Panc1 (cell line): ENCODE measurements around the gene NR5A1. TPM values are rescaled to one million over a fixed set of nuclear protein-coding genes. Genes with fewer than 3 reads are reported as not detected.
A peak's percentile ranks its signal among the peaks of the same experiment; 100 is the strongest.

Experiments used
- ATAC-seq: fragments of 200-7000 bp; cut with Tn5 transposase; 2 replicates; pipeline ENCODE4 v1.9.1; 2020; ENCODE audit warnings: mild to moderate bottlenecking, moderate library complexity
- BruUV-seq: library from RNA; stranded (reverse); fragments of 400-500 nt; replicated peaks from 2 replicates; lab custom pipeline; 2021; lab: Mats Ljungman, UMichigan
- CTCF ChIA-PET: fragments of 300-600 bp; sonication (Branson Sonifier 250); formaldehyde crosslinking; loops from one replicate; lab custom pipeline; 2022; ENCODE audit warnings: antibody characterized with exemption; lab: Charles Lee
- POLR2A ChIA-PET: fragments of 300-600 bp; sonication (Branson Sonifier 250); formaldehyde crosslinking; loops from one replicate; lab custom pipeline; 2022; ENCODE audit warnings: antibody characterized with exemption; lab: Charles Lee
- DNase-seq: peaks from one replicate; pipeline ENCODE4 v3.0.0-alpha.2; 2010; ENCODE audit warnings: low read depth, low spot score
- H3K27ac ChIP-seq: 2 replicates; pipeline ENCODE4 v1.5.1; 2011; ENCODE audit warnings: mild to moderate bottlenecking, low read length, inconsistent platforms
- H3K27me3 ChIP-seq: fragments of 200-500 bp; sonication (Bioruptor generic); 2 replicates; pipeline ENCODE4 v1.6.0; 2014; ENCODE audit warnings: low read length, inconsistent platforms; ENCODE audit not compliant: control insufficient read depth, insufficient read depth
- H3K36me3 ChIP-seq: fragments of 200-500 bp; sonication (Bioruptor generic); 2 replicates; pipeline ENCODE4 v1.5.1; 2014; ENCODE audit warnings: inconsistent platforms, mild to moderate bottlenecking, low read length, moderate library complexity; ENCODE audit not compliant: control insufficient read depth, insufficient read depth
- H3K4me1 ChIP-seq: 2 replicates; pipeline ENCODE4 v1.5.1; 2011; ENCODE audit warnings: inconsistent platforms, mild to moderate bottlenecking, low read length, moderate library complexity; ENCODE audit not compliant: control insufficient read depth, insufficient read depth
- H3K4me3 ChIP-seq, 2 experiments: 2 replicates each; pipeline ENCODE4 v1.5.1; 2011 to 2012; ENCODE audit warnings: low read depth in 2 of 2, low read length in 2 of 2, mild to moderate bottlenecking in 2 of 2, inconsistent platforms in 1 of 2, moderate library complexity in 1 of 2
- H3K9me3 ChIP-seq: fragments of 200-500 bp; sonication (Bioruptor generic); 2 replicates; pipeline ENCODE4 v1.5.1; 2014; ENCODE audit warnings: low read depth, mild to moderate bottlenecking, inconsistent platforms, low read length, moderate library complexity; ENCODE audit not compliant: control insufficient read depth, insufficient read depth
- CTCF ChIP-seq: fragments of 450-650 bp; IDR thresholded peaks from 2 replicates; pipeline ENCODE4 v1.5.1; 2017; ENCODE audit warnings: mild to moderate bottlenecking
- POLR2AphosphoS5 ChIP-seq: IDR thresholded peaks from 2 replicates; pipeline ENCODE4 v1.6.1; 2012; ENCODE audit warnings: mild to moderate bottlenecking, low read depth, low read length, moderate library complexity
- REST ChIP-seq, 2 experiments: IDR thresholded peaks; 2 replicates each; pipeline ENCODE4 v1.6.1; 2011 to 2012; ENCODE audit warnings: low read depth in 2 of 2, control low read depth in 1 of 2, low read length in 1 of 2, mild to moderate bottlenecking in 1 of 2, moderate library complexity in 1 of 2; ENCODE audit not compliant: insufficient read depth in 1 of 2
- SIN3A ChIP-seq: IDR thresholded peaks from 2 replicates; pipeline ENCODE4 v1.6.1; 2012; ENCODE audit warnings: low read depth, mild to moderate bottlenecking, low read length, moderate library complexity, borderline replicate concordance; ENCODE audit not compliant: insufficient read depth
- TCF7L2 ChIP-seq: IDR thresholded peaks from 2 replicates; pipeline ENCODE4 v1.6.1; 2011; ENCODE audit warnings: mild to moderate bottlenecking, low read depth, low read length, inconsistent platforms
- in situ Hi-C: cut with HindIII; loops from 2 replicates; pipeline ENCODE4 v1.10.0; 2016; ENCODE audit warnings: low sequenced_read_pairs, low pct_unique_long_range_greater_than_20kb
- intact Hi-C: fragments of 100-400 bp; cut with micrococcal nuclease; formaldehyde crosslinking; loops from one replicate; pipeline ENCODE4 v1.10.0; 2022; ENCODE audit not compliant: unreplicated experiment
- total RNA-seq: library from RNA; stranded (reverse); gene quantifications from one replicate; pipeline ENCODE4 v1.2.1, GENCODE V29; 2021; ENCODE audit not compliant: unreplicated experiment

NR5A1 gene
- total RNA-seq, 1 experiment from 2014 or later: 2.5 TPM

GRCh38 chr9:124531115-124531514 lies 23.9 kb upstream of the NR5A1 start:
- Histone ChIP-seq H3K27ac (no peak overlapping the region), H3K4me1 (no peaks in the 10 kb centered on the region), H3K36me3 (no peaks in the 10 kb centered on the region), H3K4me3 (no peak overlapping the region), H3K27me3 (no peaks in the 10 kb centered on the region), H3K9me3 (no peaks in the 10 kb centered on the region)
- DNase-seq (no peak), ATAC-seq (no peak)
- ChIA-PET CTCF (no interaction called here), POLR2A (no interaction called here)
- TF ChIP-seq REST (IDR thresholded peaks at IDR 0.05; ENCODE audit: insufficient read depth in 1 of 2, low read depth in 2 of 2, low read length in 1 of 2): no peak
- no peak for TF ChIP-seq TCF7L2
- TF ChIP-seq SIN3A: no peak
- TF ChIP-seq CTCF: no peak
- no peak for TF ChIP-seq POLR2AphosphoS5
- in situ Hi-C loops: no loop called here
- intact Hi-C loops: no loop called here
- no TSS peak for BruUV-seq

GRCh38 chr9:124530246-124530645 lies 23.0 kb upstream of the NR5A1 start:
- ATAC-seq (no peak), DNase-seq (no peak)
- TF ChIP-seq POLR2AphosphoS5: no peak
- intact Hi-C loops: no loop called here
- Histone ChIP-seq H3K4me1 (no peaks in the 10 kb centered on the region), H3K36me3 (no peaks in the 10 kb centered on the region), H3K27me3 (no peaks in the 10 kb centered on the region), H3K27ac (no peak overlapping the region), H3K4me3 (no peak overlapping the region), H3K9me3 (no peaks in the 10 kb centered on the region)
- in situ Hi-C loops: no loop called here
- ChIA-PET CTCF (no interaction called here), POLR2A (no interaction called here)
- BruUV-seq: no TSS peak

GRCh38 chr9:124527781-124528180 lies 20.6 kb upstream of the NR5A1 start:
- H3K36me3 ChIP-seq: no peaks in the 10 kb centered on the region
- no peak for DNase-seq
- no peaks in the 10 kb centered on the region for H3K4me1 ChIP-seq
- H3K9me3 ChIP-seq: no peaks in the 10 kb centered on the region
- no peaks in the 10 kb centered on the region for H3K27me3 ChIP-seq
- ChIA-PET CTCF (no interaction called here), POLR2A (no interaction called here)
- in situ Hi-C loops: no loop called here
- no peak overlapping the region for H3K4me3 ChIP-seq
- no TSS peak for BruUV-seq
- no peak overlapping the region for H3K27ac ChIP-seq
- ATAC-seq: peak; percentile 62; the same call in 1 of the 2 replicates
- intact Hi-C loops: no loop called here
- TF ChIP-seq TCF7L2: no peak; the same call in 1 of the 2 replicates
- no peak for TF ChIP-seq REST (IDR thresholded peaks at IDR 0.05; ENCODE audit: insufficient read depth in 1 of 2, low read depth in 2 of 2, low read length in 1 of 2)
- no peak for TF ChIP-seq POLR2AphosphoS5
- no peak for TF ChIP-seq SIN3A
- TF ChIP-seq CTCF: no peak
